ENCODE measurements around the gene ZNF530. TPM values are rescaled to one million over a fixed set of nuclear protein-coding genes. Genes with fewer than 3 reads are reported as not detected.

Gene ZNF530
- polyA plus RNA-seq, 1 donor from 2014 or later: 5.0 TPM

DNA sequence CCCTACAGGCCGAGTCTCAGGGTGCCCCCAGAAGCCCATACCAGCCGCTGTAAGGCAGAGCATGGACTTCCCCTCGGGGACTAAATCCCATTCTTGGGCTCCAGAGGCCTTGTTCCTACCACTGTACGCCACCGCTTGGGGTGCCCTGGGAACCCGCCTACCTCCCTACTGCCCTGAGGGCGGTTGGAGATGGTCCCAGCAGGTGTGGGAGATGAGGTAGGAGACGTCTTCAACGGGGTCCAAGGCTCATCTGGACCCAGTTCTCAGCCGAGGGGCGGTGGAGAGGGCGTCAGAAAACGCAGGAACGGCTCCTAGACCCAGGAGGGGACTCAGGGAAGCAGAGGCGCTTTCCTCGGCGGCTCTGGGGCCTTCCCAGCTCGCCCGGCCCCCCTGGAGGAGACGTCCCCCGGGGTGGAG lies 16.6 kb upstream of the ZNF530 start:
- H3K36me3 Mint-ChIP-seq: peaks cover 25% of the 10 kb centered on the region
- H3K27me3 Mint-ChIP-seq: no peaks in the 10 kb centered on the region
- H3K9me3 Mint-ChIP-seq: peaks cover 17 to 28% (median 23%) of the 10 kb centered on the region in 3 donors
- H3K4me1 Mint-ChIP-seq: peaks cover 13 to 20% (median 19%) of the 10 kb centered on the region in 3 donors
- H3K27ac Mint-ChIP-seq: no peak overlapping the region
- H3K4me3 Mint-ChIP-seq: peak overlapping the region in 3 of 4 donors; percentile 9 to 93 (median 90)

DNA sequence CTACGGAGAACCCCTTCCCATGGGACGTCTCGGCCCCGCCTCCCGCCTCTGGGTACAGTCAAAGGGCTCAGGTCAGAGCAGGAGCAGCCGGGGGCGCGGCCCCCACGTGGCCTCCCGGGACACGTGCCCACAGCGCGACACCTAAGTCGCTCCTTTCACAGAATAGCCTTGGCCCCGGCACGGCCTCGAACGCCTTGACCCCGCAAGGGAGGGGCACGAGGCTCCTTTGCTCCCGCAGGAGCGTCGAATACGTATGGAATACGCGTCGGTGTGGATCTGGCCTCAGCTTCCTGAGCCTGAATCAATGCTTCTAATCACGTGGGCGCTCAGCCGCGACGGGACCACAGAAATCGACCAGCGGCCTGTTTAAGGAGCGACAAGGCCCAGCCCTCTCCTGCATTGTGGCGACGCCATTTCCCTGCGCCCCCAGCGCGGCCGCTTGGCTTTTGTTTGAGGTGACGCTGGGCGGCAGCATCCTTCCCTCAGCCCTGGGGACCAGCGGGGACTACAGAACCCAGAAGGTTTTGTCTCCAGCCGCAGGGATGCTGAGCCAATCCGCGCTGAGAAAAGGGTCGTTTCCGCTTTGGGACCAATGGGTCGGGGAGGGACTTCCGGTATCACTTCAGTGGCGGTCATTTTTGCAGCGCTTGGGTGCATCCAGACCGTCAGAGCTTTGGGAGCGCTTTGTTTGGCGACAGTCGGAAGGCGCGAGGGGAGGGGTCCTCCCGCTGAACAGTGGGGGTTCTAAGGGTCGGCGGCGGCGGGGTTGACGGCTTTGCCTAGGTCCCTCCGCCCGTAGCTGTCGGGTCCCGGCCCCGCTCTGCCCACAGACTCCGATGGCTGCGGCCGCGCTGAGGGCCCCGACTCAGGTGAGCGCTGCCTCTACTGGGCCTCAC lies 15.9 kb upstream of the ZNF530 start, which contains the start of gene ZIK1:
TSS of gene ZIK1 (plus strand) at position 625 of the 896 bp plus-strand sequence. CDS start at position 837, 212 bp downstream.
- Mint-ChIP-seq H3K27me3 (no peaks in the 10 kb centered on the region), H3K36me3 (peaks cover 31% of the 10 kb centered on the region), H3K9me3 (peaks cover 21 to 29% (median 26%) of the 10 kb centered on the region in 3 donors), H3K27ac (peak within 1 kb of the TSS; percentile 53 to 92 (median 83)), H3K4me1 (peaks cover 11 to 20% (median 18%) of the 10 kb centered on the region in 3 donors), H3K4me3 (peak within 1 kb of the TSS; percentile 90 to 100 (median 94))

DNA sequence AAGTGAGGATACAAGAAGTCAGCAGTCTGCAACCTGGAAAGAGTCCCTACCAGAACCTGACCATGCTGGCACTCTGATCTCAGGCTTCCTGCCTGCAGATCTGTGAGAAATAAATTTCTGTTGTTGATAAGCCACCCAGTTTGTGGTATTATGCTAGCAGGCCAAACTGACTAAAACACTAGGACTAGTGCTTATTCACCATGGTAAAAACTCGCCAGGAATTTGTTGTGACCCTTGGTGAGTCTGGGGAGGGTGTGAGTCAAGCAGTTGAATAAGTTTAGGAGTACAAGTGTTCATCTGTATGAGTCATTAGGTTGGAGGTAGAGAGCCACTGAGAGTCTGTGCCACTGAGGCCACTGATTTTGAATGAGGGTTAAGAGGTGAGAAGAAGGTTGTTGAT lies 12.2 kb upstream of the ZNF530 start:
- Mint-ChIP-seq H3K27me3 (no peaks in the 10 kb centered on the region), H3K4me1 (peaks cover 7 to 18% (median 12%) of the 10 kb centered on the region in 3 donors), H3K4me3 (peak overlapping the region in 2 of 4 donors; percentile 1 to 33), H3K36me3 (peaks cover 49% of the 10 kb centered on the region), H3K9me3 (peaks cover 29 to 49% (median 34%) of the 10 kb centered on the region in 3 donors), H3K27ac (peak overlapping the region in 1 of 3 donors; percentile 20)

DNA sequence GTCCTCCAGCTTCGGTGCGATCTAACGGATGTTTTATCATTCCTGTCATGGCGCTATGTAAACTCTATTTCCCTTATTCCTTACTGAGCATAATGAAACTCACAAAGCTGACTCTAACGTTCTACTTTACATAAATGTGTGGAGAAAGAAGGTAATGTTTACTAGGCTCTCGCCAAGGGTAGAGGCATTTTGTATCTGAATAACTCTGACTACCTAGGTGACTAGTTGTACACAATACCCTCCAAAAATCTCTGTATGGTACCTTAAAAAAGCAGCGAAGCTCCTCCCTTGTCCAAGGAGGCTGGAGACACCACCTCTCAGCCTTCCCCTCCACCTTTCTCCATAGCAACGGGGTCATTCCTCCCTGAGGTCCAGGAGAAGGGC lies 316 bp upstream of the ZNF530 start:
- Mint-ChIP-seq H3K4me1 (peaks cover 4 to 12% (median 5%) of the 10 kb centered on the region in 3 donors), H3K27ac (peak overlapping the region; percentile 10 to 78 (median 24)), H3K27me3 (peaks cover 3% of the 10 kb centered on the region), H3K4me3 (peak overlapping the region; percentile 88 to 95 (median 92)), H3K36me3 (peaks cover 21% of the 10 kb centered on the region), H3K9me3 (peaks cover 10 to 31% (median 18%) of the 10 kb centered on the region in 3 donors)

DNA sequence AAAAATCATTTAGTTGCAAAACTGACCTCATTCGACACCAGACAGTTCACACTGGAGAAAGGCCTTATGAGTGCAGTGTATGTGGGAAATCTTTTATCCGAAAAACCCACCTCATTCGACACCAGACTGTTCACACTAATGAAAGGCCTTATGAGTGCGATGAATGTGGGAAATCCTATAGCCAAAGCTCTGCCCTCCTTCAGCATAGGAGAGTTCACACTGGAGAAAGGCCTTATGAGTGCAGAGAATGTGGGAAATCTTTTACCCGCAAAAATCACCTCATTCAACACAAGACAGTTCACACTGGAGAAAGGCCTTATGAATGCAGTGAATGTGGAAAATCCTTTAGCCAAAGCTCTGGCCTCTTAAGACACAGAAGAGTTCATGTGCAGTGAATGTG lies 7.2 kb downstream of the ZNF530 start:
- H3K27me3 Mint-ChIP-seq: no peaks in the 10 kb centered on the region
- peaks cover 15 to 37% (median 22%) of the 10 kb centered on the region in 3 donors for H3K9me3 Mint-ChIP-seq
- H3K4me3 Mint-ChIP-seq: no peak overlapping the region
- H3K4me1 Mint-ChIP-seq: peaks cover 0 to 2% (median 0%) of the 10 kb centered on the region in 3 donors
- no peak overlapping the region for H3K27ac Mint-ChIP-seq
- peaks cover 34% of the 10 kb centered on the region for H3K36me3 Mint-ChIP-seq

DNA sequence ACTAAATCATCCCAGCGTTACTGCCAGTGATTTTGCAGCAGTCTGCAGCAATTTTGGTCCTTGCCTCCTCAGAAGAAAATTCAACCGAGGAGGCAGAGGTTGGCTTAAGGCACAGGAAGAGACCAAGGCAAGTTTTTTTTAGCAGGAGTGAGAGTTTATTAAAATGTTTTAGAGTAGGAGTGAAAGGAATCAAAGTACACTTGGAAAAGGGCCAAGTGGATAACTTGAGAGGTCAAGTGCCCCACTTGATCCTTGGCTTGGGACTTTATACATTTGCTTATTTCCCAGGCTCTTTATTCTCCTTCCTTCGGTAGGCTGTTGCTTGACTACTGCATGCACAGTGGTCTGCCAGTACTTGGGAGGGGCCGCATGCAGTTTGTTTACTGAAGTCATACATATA lies 11.4 kb downstream of the ZNF530 start:
- no peak overlapping the region for H3K27ac Mint-ChIP-seq
- H3K4me3 Mint-ChIP-seq: peak overlapping the region in 2 of 4 donors; percentile 20 to 26
- H3K9me3 Mint-ChIP-seq: peaks cover 21 to 23% (median 21%) of the 10 kb centered on the region in 3 donors
- peaks cover 19% of the 10 kb centered on the region for H3K36me3 Mint-ChIP-seq
- no peaks in the 10 kb centered on the region for H3K27me3 Mint-ChIP-seq
- H3K4me1 Mint-ChIP-seq: peaks cover 19 to 20% (median 20%) of the 10 kb centered on the region in 3 donors

DNA sequence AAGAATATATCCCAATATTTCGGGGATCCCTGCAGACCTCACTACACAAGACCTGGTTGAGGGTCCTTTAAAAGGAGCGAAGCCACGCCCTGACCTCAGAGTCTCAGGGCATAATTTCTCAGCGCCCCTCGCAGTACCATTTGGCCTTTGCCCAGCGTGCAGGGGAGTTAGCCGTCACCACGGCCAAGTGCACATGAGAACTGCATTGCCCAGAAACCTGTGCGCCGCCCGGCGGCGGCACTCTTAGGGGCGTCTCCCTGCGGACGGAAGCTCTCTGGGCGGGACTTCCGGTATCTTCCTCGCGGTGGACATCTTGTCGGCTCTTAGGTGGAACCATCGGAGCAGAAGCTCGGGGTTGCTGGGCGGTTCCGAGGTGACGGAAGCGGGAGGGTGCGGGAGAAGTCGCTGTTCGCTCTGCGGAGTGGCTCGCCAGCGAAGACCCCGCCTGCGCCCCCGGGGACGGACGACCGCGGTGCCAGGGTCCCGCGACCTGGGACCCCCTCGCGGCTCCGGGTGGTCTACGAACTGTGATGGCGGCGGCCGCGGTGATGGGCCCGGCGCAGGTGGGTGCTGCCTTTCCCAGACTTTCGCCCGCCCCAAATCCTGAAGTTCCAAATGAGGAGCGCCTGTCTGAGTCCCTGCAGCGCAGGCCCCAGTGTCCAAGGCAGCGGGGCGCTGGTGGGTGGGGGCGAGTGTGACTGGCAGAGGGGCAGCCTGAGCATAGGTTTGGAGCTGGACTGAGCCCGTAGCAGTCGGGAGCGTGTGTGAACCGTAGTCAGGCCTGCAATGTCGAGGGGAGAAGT lies 14.5 kb downstream of the ZNF530 start, which contains the start of gene ZNF134:
TSS of gene ZNF134 (plus strand) at position 302 of the 803 bp plus-strand sequence. CDS start 5,227 bp downstream, outside the sequence.
- H3K4me3 Mint-ChIP-seq: peak within 1 kb of the TSS; percentile 91 to 98 (median 96)
- peaks cover 28 to 38% (median 32%) of the 10 kb centered on the region in 3 donors for H3K9me3 Mint-ChIP-seq
- H3K4me1 Mint-ChIP-seq: peaks cover 20 to 23% (median 20%) of the 10 kb centered on the region in 3 donors

DNA sequence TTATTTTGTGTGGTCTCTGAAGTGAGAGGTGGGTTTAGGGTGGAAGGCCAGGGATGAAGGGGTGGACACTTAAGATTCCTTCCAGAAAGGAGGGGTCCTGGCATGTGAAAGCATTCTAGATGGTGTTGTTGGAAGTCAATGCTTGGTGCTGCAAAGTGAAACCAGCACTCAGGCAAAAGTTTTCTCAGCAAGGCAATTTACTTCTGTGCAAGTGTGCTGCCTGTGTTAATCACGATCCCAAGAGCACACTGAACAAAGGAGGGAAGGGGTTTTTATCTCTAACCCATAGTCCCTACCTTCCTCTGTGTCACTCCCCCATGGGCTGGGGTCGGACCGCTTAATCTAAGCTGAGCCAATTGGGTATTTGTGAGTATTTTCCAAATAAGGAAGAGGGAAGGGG lies 15.7 kb downstream of the ZNF530 start:
- peaks cover 49% of the 10 kb centered on the region for H3K36me3 Mint-ChIP-seq
- H3K4me3 Mint-ChIP-seq: peak overlapping the region; percentile 74 to 98 (median 94)
- H3K27me3 Mint-ChIP-seq: no peaks in the 10 kb centered on the region
- peaks cover 37 to 49% (median 39%) of the 10 kb centered on the region in 3 donors for H3K9me3 Mint-ChIP-seq
- peak overlapping the region; percentile 10 to 72 (median 63) for H3K27ac Mint-ChIP-seq
- H3K4me1 Mint-ChIP-seq: peaks cover 20 to 23% (median 20%) of the 10 kb centered on the region in 3 donors

More for the DNA sequence above, 14.5 kb downstream of the ZNF530 start, which contains the start of gene ZNF134:
- Mint-ChIP-seq H3K36me3 (peaks cover 37% of the 10 kb centered on the region), H3K27me3 (no peaks in the 10 kb centered on the region), H3K27ac (peak within 1 kb of the TSS; percentile 85 to 91 (median 86))

DNA sequence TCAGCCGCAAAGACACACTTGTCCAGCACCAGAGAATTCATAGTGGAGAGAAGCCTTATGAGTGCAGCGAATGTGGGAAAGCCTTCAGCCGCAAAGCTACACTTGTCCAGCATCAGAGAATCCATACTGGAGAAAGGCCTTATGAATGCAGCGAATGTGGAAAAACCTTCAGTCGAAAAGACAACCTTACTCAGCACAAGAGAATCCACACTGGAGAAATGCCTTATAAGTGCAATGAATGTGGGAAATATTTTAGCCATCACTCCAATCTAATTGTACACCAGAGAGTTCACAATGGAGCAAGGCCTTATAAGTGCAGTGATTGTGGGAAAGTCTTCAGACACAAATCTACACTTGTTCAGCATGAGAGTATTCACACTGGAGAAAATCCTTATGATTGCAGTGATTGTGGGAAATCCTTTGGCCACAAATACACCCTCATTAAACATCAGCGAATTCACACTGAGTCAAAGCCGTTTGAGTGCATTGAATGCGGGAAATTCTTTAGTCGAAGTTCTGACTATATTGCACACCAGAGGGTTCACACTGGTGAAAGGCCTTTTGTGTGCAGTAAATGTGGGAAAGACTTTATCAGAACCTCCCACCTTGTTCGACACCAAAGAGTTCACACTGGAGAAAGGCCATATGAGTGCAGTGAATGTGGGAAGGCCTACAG lies 21.1 kb downstream of the ZNF530 start:
- Mint-ChIP-seq H3K27ac (peak overlapping the region in 1 of 3 donors; percentile 16), H3K4me3 (peak overlapping the region in 1 of 4 donors; percentile 52), H3K36me3 (peaks cover 55% of the 10 kb centered on the region)

DNA sequence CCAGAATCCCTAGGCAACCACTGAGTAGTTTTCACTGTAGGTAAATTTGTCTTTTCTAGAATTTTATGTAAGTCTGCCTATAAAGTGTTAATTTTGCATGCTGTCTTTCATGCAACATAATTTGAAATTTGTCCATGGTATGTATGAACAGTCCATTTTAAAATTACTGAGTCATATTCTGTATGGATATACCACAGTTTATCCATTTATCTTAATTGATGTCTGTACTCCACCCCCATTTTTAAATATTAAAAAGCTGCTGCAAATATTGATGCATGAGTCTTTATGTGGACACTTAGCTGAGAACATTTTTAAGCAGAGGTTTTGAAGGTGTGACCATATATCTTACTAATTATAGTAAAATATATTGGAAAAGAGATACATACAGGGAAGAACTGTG lies 23.4 kb downstream of the ZNF530 start:
- no peaks in the 10 kb centered on the region for H3K4me1 Mint-ChIP-seq
- no peak overlapping the region for H3K4me3 Mint-ChIP-seq
- no peak overlapping the region for H3K27ac Mint-ChIP-seq
- no peaks in the 10 kb centered on the region for H3K27me3 Mint-ChIP-seq
- H3K36me3 Mint-ChIP-seq: peaks cover 39% of the 10 kb centered on the region
- peaks cover 16 to 34% (median 32%) of the 10 kb centered on the region in 3 donors for H3K9me3 Mint-ChIP-seq

More for the DNA sequence above, 21.1 kb downstream of the ZNF530 start:
- Mint-ChIP-seq H3K9me3 (peaks cover 28 to 46% (median 44%) of the 10 kb centered on the region in 3 donors), H3K4me1 (peaks cover 2 to 6% (median 2%) of the 10 kb centered on the region in 3 donors), H3K27me3 (no peaks in the 10 kb centered on the region)

DNA sequence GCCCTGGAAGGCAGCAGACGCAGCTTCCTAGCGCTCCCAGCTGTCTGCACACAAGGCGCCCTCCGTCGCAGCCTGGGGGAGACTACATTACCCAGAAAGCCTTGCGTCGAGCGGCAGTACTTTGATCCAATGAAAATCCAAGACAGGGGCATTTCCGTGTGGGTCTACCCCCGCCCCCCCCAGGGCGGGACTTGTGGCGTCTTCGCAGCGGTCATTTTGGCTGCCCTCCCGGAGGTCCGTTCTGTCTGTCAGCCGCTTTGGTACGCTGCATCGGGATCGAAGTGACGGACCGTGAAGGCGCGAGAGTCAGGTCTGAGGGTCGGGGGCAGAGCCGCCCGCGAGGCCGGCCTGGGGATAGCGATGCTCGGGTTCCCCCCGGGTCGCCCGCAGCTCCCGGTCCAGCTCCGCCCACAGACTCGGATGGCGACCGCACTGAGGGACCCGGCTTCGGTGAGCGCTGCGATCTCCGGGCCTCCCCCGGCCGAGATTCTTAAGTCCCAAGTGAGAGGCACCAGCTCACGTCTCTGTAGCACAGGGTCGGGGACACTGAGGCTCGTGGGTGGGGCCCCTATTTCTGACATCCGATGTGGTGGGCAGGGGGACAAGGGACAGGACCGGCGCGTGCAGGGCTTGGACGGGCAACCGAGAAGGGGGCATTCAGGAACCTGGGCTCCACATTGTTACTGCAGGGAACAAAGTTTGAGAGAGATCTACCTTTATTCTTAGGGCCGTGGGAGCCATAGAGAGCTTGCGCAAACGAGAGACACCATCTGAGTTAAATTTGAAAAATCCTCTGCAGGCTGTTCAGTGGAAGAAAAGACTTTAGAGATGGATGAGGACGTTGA lies 33.5 kb downstream of the ZNF530 start, which contains the start of gene ZNF211:
TSS of gene ZNF211 (plus strand) at position 182 of the 845 bp plus-strand sequence. CDS start at position 361, 179 bp downstream.
- H3K4me3 Mint-ChIP-seq: peak within 1 kb of the TSS; percentile 93 to 98 (median 96)
- no peaks in the 10 kb centered on the region for H3K27me3 Mint-ChIP-seq
- H3K4me1 Mint-ChIP-seq: peaks cover 11 to 21% (median 21%) of the 10 kb centered on the region in 3 donors
- peaks cover 5 to 36% (median 15%) of the 10 kb centered on the region in 3 donors for H3K9me3 Mint-ChIP-seq
- H3K36me3 Mint-ChIP-seq: peaks cover 29% of the 10 kb centered on the region
- peak within 1 kb of the TSS; percentile 43 to 93 (median 89) for H3K27ac Mint-ChIP-seq

DNA sequence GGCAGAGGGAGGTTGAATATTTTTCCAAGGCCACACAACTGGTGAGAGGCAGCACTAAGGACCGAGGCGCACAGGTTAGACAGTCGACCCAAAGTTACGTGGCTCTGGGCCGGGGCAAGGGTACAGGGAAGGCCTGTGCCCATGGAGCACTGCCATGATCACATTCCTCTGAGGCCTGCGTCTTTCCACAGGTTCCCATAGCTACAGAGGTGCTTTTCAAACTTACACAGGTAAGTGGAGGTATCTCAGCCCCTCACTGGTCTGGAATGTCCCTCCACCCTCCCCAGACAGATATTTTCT lies 34.1 kb downstream of the ZNF530 start:
- H3K4me1 Mint-ChIP-seq: peaks cover 11 to 21% (median 21%) of the 10 kb centered on the region in 3 donors
- H3K9me3 Mint-ChIP-seq: peaks cover 8 to 38% (median 19%) of the 10 kb centered on the region in 3 donors
- no peaks in the 10 kb centered on the region for H3K27me3 Mint-ChIP-seq
- H3K27ac Mint-ChIP-seq: peak overlapping the region in 2 of 3 donors; percentile 43 to 93
- peak overlapping the region; percentile 93 to 98 (median 96) for H3K4me3 Mint-ChIP-seq
- peaks cover 35% of the 10 kb centered on the region for H3K36me3 Mint-ChIP-seq

DNA sequence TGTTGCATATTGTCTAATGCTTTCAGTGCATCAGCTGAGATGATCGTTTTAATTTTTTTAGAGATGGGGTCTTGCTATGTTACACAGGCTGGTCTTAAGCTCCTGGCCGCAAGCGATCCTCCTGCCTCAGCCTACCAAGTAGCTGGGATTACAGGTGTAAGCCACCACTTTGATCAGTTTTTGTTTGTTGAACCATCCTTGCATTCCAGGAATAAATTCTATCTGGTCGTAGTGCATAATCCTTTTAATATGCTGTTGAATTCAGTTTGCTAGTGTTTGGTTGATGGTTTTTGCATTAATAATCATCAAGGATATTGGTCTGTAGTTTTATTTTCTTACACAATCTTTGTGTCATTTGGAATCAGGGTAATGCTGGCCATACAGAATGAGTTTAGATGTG lies 37.7 kb downstream of the ZNF530 start:
- H3K36me3 Mint-ChIP-seq: peaks cover 59% of the 10 kb centered on the region

More for the DNA sequence above, 37.7 kb downstream of the ZNF530 start:
- Mint-ChIP-seq H3K27ac (no peak overlapping the region), H3K4me3 (no peak overlapping the region), H3K9me3 (peaks cover 24 to 59% (median 37%) of the 10 kb centered on the region in 3 donors), H3K4me1 (peaks cover 14 to 21% (median 21%) of the 10 kb centered on the region in 3 donors), H3K27me3 (no peaks in the 10 kb centered on the region)

Measured in IgD-negative memory B cell (primary cell).